Stimulated activated naive CD8-positive, alpha-beta T cell treated with anti-CD3 and anti-CD28 coated beads, Interleukin-15, amount 100 ng/mL, for 72 hours (primary cell): ENCODE measurements around the gene WDFY2.
"Not testable (repeated sequence)": the region's sequence is repeated elsewhere in the genome, so short reads cannot be mapped to it uniquely, and the experiment has no call there.

ENCODE experiments used
- ATAC-seq: fragments of 150-1000 bp; cut with Tn5 transposase; 2 replicates; pipeline ENCODE4 v1.10.0; 2021; ENCODE audit warnings: mild to moderate bottlenecking, moderate library complexity
- DNase-seq, 2 donors: peaks; one replicate each; pipeline ENCODE4 v3.0.0; 2021 to 2022
- H3K27ac Mint-ChIP-seq, 2 donors: one replicate each; pipeline ENCODE4 v1.8.0; 2022; ENCODE audit warnings: mild to moderate bottlenecking in 2 of 2, mixed read lengths in 2 of 2, moderate library complexity in 2 of 2
- H3K27me3 Mint-ChIP-seq: one replicate; pipeline ENCODE4 v1.8.0; 2022; ENCODE audit warnings: mixed read lengths
- H3K4me1 Mint-ChIP-seq: one replicate; pipeline ENCODE4 v1.8.0; 2022; ENCODE audit warnings: mild to moderate bottlenecking, mixed read lengths
- H3K4me3 Mint-ChIP-seq, 2 donors: one replicate each; pipeline ENCODE4 v1.8.0; 2022; ENCODE audit warnings: mild to moderate bottlenecking in 2 of 2, mixed read lengths in 2 of 2, moderate library complexity in 1 of 2
- H3K9me3 Mint-ChIP-seq, 2 donors: one replicate each; pipeline ENCODE4 v1.8.0; 2022; ENCODE audit warnings: mixed read lengths in 2 of 2

WDFY2 gene

GRCh38 chr13:51583875-51584730 lies at the start of gene WDFY2:
TSS of gene WDFY2 (plus strand) at chr13:51584462. CDS start at chr13:51584688, 226 bp downstream.
- DNase-seq (peak; percentile 99), ATAC-seq (peak; percentile 87)
- H3K27ac Mint-ChIP-seq: peak within 1 kb of the TSS; percentile 95 to 98
- H3K4me3 Mint-ChIP-seq: peak within 1 kb of the TSS; percentile 83 to 92
- no peaks in the 10 kb centered on the region for H3K9me3 Mint-ChIP-seq
- H3K4me1 Mint-ChIP-seq: peaks cover 32% of the 10 kb centered on the region
- H3K27me3 Mint-ChIP-seq: no peaks in the 10 kb centered on the region

GRCh38 chr13:51538591-51539179 lies 45.6 kb upstream of the WDFY2 start:
- H3K27ac Mint-ChIP-seq: peak overlapping the region; percentile 30 to 84
- no peak for DNase-seq
- H3K4me1 Mint-ChIP-seq: peaks cover 35% of the 10 kb centered on the region
- peak; percentile 33 for ATAC-seq
- H3K9me3 Mint-ChIP-seq: no peaks in the 10 kb centered on the region
- peaks cover 15% of the 10 kb centered on the region for H3K27me3 Mint-ChIP-seq
- no peak overlapping the region for H3K4me3 Mint-ChIP-seq

- ATAC-seq: no peak
- H3K4me3 Mint-ChIP-seq: peak overlapping the region in 1 of 2 donors; percentile 31
- peaks cover 23% of the 10 kb centered on the region for H3K4me1 Mint-ChIP-seq
- DNase-seq: no peak
- H3K27ac Mint-ChIP-seq: no peak overlapping the region
- peaks cover 15% of the 10 kb centered on the region for H3K27me3 Mint-ChIP-seq
- H3K9me3 Mint-ChIP-seq: no peaks in the 10 kb centered on the region
Observed at GRCh38 chr13:51539887-51540286, 44.4 kb upstream of the WDFY2 start.

- no peak overlapping the region for H3K27ac Mint-ChIP-seq
- ATAC-seq (no peak), DNase-seq (no peak)
- no peaks in the 10 kb centered on the region for H3K9me3 Mint-ChIP-seq
- no peak overlapping the region for H3K4me3 Mint-ChIP-seq
- peaks cover 15% of the 10 kb centered on the region for H3K27me3 Mint-ChIP-seq
- peaks cover 21% of the 10 kb centered on the region for H3K4me1 Mint-ChIP-seq
Observed at GRCh38 chr13:51541037-51541436, 43.2 kb upstream of the WDFY2 start.

GRCh38 chr13:51541809-51542258 lies 42.4 kb upstream of the WDFY2 start:
- Mint-ChIP-seq H3K27me3 (peaks cover 15% of the 10 kb centered on the region), H3K4me1 (peaks cover 21% of the 10 kb centered on the region), H3K9me3 (no peaks in the 10 kb centered on the region), H3K27ac (no peak overlapping the region), H3K4me3 (no peak overlapping the region)
- ATAC-seq (no peak), DNase-seq (no peak)

- ATAC-seq (no peak), DNase-seq (no peak)
- Mint-ChIP-seq H3K27ac (no peak overlapping the region), H3K27me3 (peaks cover 15% of the 10 kb centered on the region), H3K9me3 (no peaks in the 10 kb centered on the region), H3K4me1 (peaks cover 21% of the 10 kb centered on the region), H3K4me3 (no peak overlapping the region)
Observed at GRCh38 chr13:51542346-51543242, 41.7 kb upstream of the WDFY2 start.

- H3K27ac Mint-ChIP-seq, DNase-seq, H3K4me3 Mint-ChIP-seq, H3K9me3 Mint-ChIP-seq, H3K4me1 Mint-ChIP-seq, ATAC-seq: not testable (repeated sequence)
- peaks cover 15% of the 10 kb centered on the region for H3K27me3 Mint-ChIP-seq
Observed at GRCh38 chr13:51545446-51545845, 38.8 kb upstream of the WDFY2 start.

GRCh38 chr13:51547425-51548176 lies 36.7 kb upstream of the WDFY2 start:
- DNase-seq: no peak
- peaks cover 17% of the 10 kb centered on the region for H3K4me1 Mint-ChIP-seq
- no peak overlapping the region for H3K27ac Mint-ChIP-seq
- no peaks in the 10 kb centered on the region for H3K9me3 Mint-ChIP-seq
- H3K27me3 Mint-ChIP-seq: peaks cover 5% of the 10 kb centered on the region
- ATAC-seq: no peak
- no peak overlapping the region for H3K4me3 Mint-ChIP-seq

- Mint-ChIP-seq H3K9me3 (no peaks in the 10 kb centered on the region), H3K4me1 (peaks cover 17% of the 10 kb centered on the region), H3K27me3 (no peaks in the 10 kb centered on the region), H3K4me3 (no peak overlapping the region), H3K27ac (no peak overlapping the region)
- DNase-seq: peak in 1 of 2 donors; percentile 12
- no peak for ATAC-seq
Observed at GRCh38 chr13:51549050-51549449, 35.2 kb upstream of the WDFY2 start.

- H3K9me3 Mint-ChIP-seq: no peaks in the 10 kb centered on the region
Observed at GRCh38 chr13:51549593-51549992, 34.7 kb upstream of the WDFY2 start.

GRCh38 chr13:51550151-51550550 lies 34.1 kb upstream of the WDFY2 start:
- H3K4me3 Mint-ChIP-seq: no peak overlapping the region
- H3K4me1 Mint-ChIP-seq: peaks cover 17% of the 10 kb centered on the region
- no peak for DNase-seq
- H3K27ac Mint-ChIP-seq: no peak overlapping the region
- no peaks in the 10 kb centered on the region for H3K27me3 Mint-ChIP-seq
- ATAC-seq: no peak
- H3K9me3 Mint-ChIP-seq: no peaks in the 10 kb centered on the region

More at GRCh38 chr13:51549593-51549992, 34.7 kb upstream of the WDFY2 start:
- Mint-ChIP-seq H3K27ac (no peak overlapping the region), H3K27me3 (no peaks in the 10 kb centered on the region), H3K4me1 (peaks cover 17% of the 10 kb centered on the region), H3K4me3 (no peak overlapping the region)
- no peak for ATAC-seq
- DNase-seq: no peak

- no peak for ATAC-seq
- Mint-ChIP-seq H3K27ac (no peak overlapping the region), H3K27me3 (peaks cover 3% of the 10 kb centered on the region), H3K4me3 (no peak overlapping the region), H3K9me3 (no peaks in the 10 kb centered on the region), H3K4me1 (peaks cover 17% of the 10 kb centered on the region)
- no peak for DNase-seq
Observed at GRCh38 chr13:51551416-51551815, 32.8 kb upstream of the WDFY2 start.

- H3K27me3 Mint-ChIP-seq: peaks cover 10% of the 10 kb centered on the region
- H3K9me3 Mint-ChIP-seq: no peaks in the 10 kb centered on the region
- ATAC-seq (no peak), DNase-seq (no peak)
- no peak overlapping the region for H3K4me3 Mint-ChIP-seq
- peaks cover 17% of the 10 kb centered on the region for H3K4me1 Mint-ChIP-seq
- H3K27ac Mint-ChIP-seq: no peak overlapping the region
Observed at GRCh38 chr13:51552027-51552426, 32.2 kb upstream of the WDFY2 start.

- Mint-ChIP-seq H3K9me3 (no peaks in the 10 kb centered on the region), H3K27me3 (peaks cover 11% of the 10 kb centered on the region), H3K4me3 (no peak overlapping the region), H3K4me1 (peaks cover 17% of the 10 kb centered on the region), H3K27ac (no peak overlapping the region)
- ATAC-seq (no peak), DNase-seq (no peak)
Observed at GRCh38 chr13:51553531-51553930, 30.7 kb upstream of the WDFY2 start.

GRCh38 chr13:51556740-51557139 lies 27.5 kb upstream of the WDFY2 start:
- ATAC-seq (no peak), DNase-seq (no peak)
- H3K27ac Mint-ChIP-seq: no peak overlapping the region
- peaks cover 38% of the 10 kb centered on the region for H3K4me1 Mint-ChIP-seq
- no peak overlapping the region for H3K4me3 Mint-ChIP-seq
- peaks cover 6 to 7% of the 10 kb centered on the region in 2 donors for H3K9me3 Mint-ChIP-seq
- H3K27me3 Mint-ChIP-seq: peaks cover 20% of the 10 kb centered on the region
